Astrocyte of the spinal cord (primary cell): ENCODE data around the gene COPS7A.

Experiments used
- DNase-seq: peaks from one replicate; pipeline ENCODE4 v3.0.0; 2011; ENCODE audit warnings: low read depth, low spot score
- H3K4me3 ChIP-seq: 2 replicates; pipeline ENCODE4 v1.5.1; 2011; ENCODE audit warnings: low read depth, mild to moderate bottlenecking, low read length, moderate library complexity
- CTCF ChIP-seq: IDR thresholded peaks from 2 replicates; pipeline ENCODE4 v1.5.1; 2012; ENCODE audit warnings: low read depth, mild to moderate bottlenecking, low read length, inconsistent platforms
- in situ Hi-C: cut with HindIII; loops from 2 replicates; pipeline ENCODE4 v1.10.0; 2017; ENCODE audit warnings: low sequenced_read_pairs

Gene COPS7A

GRCh38 chr12:6724409-6724797 lies 557 bp downstream of the COPS7A start:
- in situ Hi-C loops, result no loop called here

GRCh38 chr12:6725350-6725749 lies 1.5 kb downstream of the COPS7A start:
- no peak overlapping the region for H3K4me3 ChIP-seq
- no peak for DNase-seq
- TF ChIP-seq CTCF, result no peak
- in situ Hi-C loops, result no loop called here

More at GRCh38 chr12:6724409-6724797, 557 bp downstream of the COPS7A start:
- peak overlapping the region; percentile 70 for H3K4me3 ChIP-seq
- DNase-seq, result peak; percentile 13
- no peak for TF ChIP-seq CTCF

GRCh38 chr12:6729186-6729585 lies 5.3 kb downstream of the COPS7A start:
- in situ Hi-C loops, result no loop called here
- no peak for TF ChIP-seq CTCF
- no peak for DNase-seq
- no peak overlapping the region for H3K4me3 ChIP-seq

- DNase-seq, result no peak
- no peak overlapping the region for H3K4me3 ChIP-seq
- TF ChIP-seq CTCF, result no peak
- in situ Hi-C loops, result no loop called here
Measured at GRCh38 chr12:6730169-6730568, 6.3 kb downstream of the COPS7A start.

- in situ Hi-C loops, result no loop called here
- TF ChIP-seq CTCF, result no peak
- H3K4me3 ChIP-seq, result no peak overlapping the region
- no peak for DNase-seq
Measured at GRCh38 chr12:6734506-6735387, 10.9 kb downstream of the COPS7A start.

- in situ Hi-C loops, result no loop called here
- peak; percentile 80 for TF ChIP-seq CTCF
- no peak overlapping the region for H3K4me3 ChIP-seq
- DNase-seq, result peak; percentile 69
Measured at GRCh38 chr12:6735448-6736191, 11.8 kb downstream of the COPS7A start.
